ENCODE measurements around the gene KDM6A.

GRCh38 chrX:44938111-44938510 is 65.1 kb downstream of the KDM6A start:
- TF ChIP-seq CTCF (IDR thresholded peaks at IDR 0.05; ENCODE audit: extremely low read depth in 1 of 2, insufficient read depth in 1 of 2, low read depth in 1 of 2, low read length in 2 of 2) (no peak), GATA2 (IDR thresholded peaks at IDR 0.05; ENCODE audit: insufficient read depth, insufficient read length, low read depth, low read length) (no peak), EZH2 (IDR thresholded peaks at IDR 0.05; ENCODE audit: borderline replicate concordance, low read depth, low read length, severe bottlenecking) (no peak), POLR2A (IDR thresholded peaks at IDR 0.05; ENCODE audit: low read depth, low read length) (no peak), POLR2AphosphoS5 (IDR thresholded peaks at IDR 0.05; ENCODE audit: insufficient read depth, low read depth, low read length) (no peak), FOS (IDR thresholded peaks at IDR 0.05; ENCODE audit: borderline replicate concordance, insufficient read depth, low read length) (no peak)
